ENCODE data around the gene CDC42EP2. TPM values are rescaled to one million over a fixed set of nuclear protein-coding genes. Genes with fewer than 3 reads are reported as not detected.

The CDC42EP2 gene
- total RNA-seq, 2 experiments from 2014 or later: 0.96 TPM; not detected in 1

DNA sequence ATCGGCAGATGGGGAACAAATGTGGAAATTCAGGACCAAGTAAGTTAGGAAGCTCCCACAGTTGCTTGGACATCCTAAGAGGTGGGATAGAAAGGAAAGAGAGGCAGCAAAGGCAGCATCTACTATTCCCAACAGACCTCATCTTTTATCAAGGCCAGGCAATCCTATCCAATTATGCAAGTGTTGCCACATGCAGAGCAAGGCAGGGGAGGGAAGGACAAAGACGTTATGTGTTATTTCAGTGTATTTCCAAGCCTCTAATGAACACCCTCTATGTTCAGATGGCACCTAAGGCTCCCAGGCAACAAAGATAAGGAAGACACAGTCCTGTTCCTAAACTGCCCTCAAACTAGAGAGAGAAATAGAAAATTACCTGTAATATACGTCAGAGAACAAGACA is 49.1 kb downstream of the CDC42EP2 start:
- H3K36me3 Mint-ChIP-seq (ENCODE audit: low read depth): no peaks in the 10 kb centered on the region
- H3K9me3 Mint-ChIP-seq: no peaks in the 10 kb centered on the region
- POLR2A ChIA-PET: interaction anchor here (0.7 kb wide), 1 partner anchor 136 kb away, joined by 3 read pairs; no protein-coding TSS in a partner anchor
- no peaks in the 10 kb centered on the region for H3K27me3 Mint-ChIP-seq
- H3K4me1 ChIP-seq (ENCODE audit: insufficient read depth, low read length): peaks cover 8% of the 10 kb centered on the region
- H3K9me3 ChIP-seq (ENCODE audit: control insufficient read depth in 1 of 2, insufficient read depth in 1 of 2, low read length in 2 of 2): no peaks in the 10 kb centered on the region
- H3K4me3 ChIP-seq (ENCODE audit: low read length): no peak overlapping the region
- H3K36me3 ChIP-seq (ENCODE audit: insufficient read depth, low read length): no peaks in the 10 kb centered on the region
- TF ChIP-seq, protein P1, sequence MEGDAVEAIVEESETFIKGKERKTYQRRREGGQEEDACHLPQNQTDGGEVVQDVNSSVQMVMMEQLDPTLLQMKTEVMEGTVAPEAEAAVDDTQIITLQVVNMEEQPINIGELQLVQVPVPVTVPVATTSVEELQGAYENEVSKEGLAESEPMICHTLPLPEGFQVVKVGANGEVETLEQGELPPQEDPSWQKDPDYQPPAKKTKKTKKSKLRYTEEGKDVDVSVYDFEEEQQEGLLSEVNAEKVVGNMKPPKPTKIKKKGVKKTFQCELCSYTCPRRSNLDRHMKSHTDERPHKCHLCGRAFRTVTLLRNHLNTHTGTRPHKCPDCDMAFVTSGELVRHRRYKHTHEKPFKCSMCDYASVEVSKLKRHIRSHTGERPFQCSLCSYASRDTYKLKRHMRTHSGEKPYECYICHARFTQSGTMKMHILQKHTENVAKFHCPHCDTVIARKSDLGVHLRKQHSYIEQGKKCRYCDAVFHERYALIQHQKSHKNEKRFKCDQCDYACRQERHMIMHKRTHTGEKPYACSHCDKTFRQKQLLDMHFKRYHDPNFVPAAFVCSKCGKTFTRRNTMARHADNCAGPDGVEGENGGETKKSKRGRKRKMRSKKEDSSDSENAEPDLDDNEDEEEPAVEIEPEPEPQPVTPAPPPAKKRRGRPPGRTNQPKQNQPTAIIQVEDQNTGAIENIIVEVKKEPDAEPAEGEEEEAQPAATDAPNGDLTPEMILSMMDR (IDR thresholded peaks at IDR 0.05): no peak
- no peak overlapping the region for H3K27ac ChIP-seq (ENCODE audit: low read depth in 1 of 2, low read length in 2 of 2)
- no peaks in the 10 kb centered on the region for H3K27me3 ChIP-seq (ENCODE audit: control insufficient read depth in 1 of 2, insufficient read depth in 2 of 2, low read length in 2 of 2)
- H3K4me1 Mint-ChIP-seq (ENCODE audit: low read depth): peaks cover 7% of the 10 kb centered on the region
- no peak overlapping the region for H3K4me3 Mint-ChIP-seq
- intact Hi-C loops (cut with DNase I, micrococcal nuclease): no loop called here
- no peak overlapping the region for H3K27ac Mint-ChIP-seq
- CTCF ChIA-PET: no interaction called here
- no peak for DNase-seq
- ATAC-seq (ENCODE audit: poor library complexity): no peak

DNA sequence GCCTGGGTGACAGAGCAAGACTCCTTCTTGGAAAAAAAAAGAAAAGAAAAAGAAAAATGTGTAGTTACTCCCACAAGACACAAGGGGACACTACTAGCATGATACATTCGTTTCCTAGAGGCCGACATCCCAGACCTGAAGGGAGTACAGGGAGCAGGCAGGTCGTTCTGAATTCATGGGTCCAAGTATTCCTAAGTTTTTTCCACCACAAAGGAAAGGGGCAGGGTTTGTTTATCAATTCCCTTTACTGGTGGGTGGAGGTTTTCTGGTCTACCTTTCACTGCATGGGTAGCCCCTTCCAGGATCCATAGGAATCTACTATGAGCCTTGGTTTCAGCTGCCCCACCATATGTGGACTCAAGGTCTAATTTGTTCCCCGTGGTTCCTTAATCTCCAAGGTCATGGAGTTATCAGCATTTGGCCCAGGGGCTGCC is 51.7 kb downstream of the CDC42EP2 start:
- H3K27me3 ChIP-seq (ENCODE audit: control insufficient read depth in 1 of 2, insufficient read depth in 2 of 2, low read length in 2 of 2): no peaks in the 10 kb centered on the region
- DNase-seq (peak in 4 of 14 experiments; percentile 49 to 78 (median 78)), ATAC-seq (ENCODE audit: poor library complexity) (peak; percentile 85)
- no peaks in the 10 kb centered on the region for H3K36me3 ChIP-seq (ENCODE audit: insufficient read depth, low read length)
- peaks cover 8% of the 10 kb centered on the region for H3K4me1 ChIP-seq (ENCODE audit: insufficient read depth, low read length)
- ChIA-PET POLR2A (no interaction called here), CTCF (interaction anchor here (1.0 kb wide), 1 partner anchor 14 kb away, joined by 3 read pairs; no protein-coding TSS in a partner anchor)
- no peaks in the 10 kb centered on the region for H3K9me3 ChIP-seq (ENCODE audit: control insufficient read depth in 1 of 2, insufficient read depth in 1 of 2, low read length in 2 of 2)
- no peak overlapping the region for H3K27ac Mint-ChIP-seq
- H3K4me3 Mint-ChIP-seq: no peak overlapping the region
- H3K4me1 Mint-ChIP-seq (ENCODE audit: low read depth): peaks cover 7% of the 10 kb centered on the region
- no peaks in the 10 kb centered on the region for H3K36me3 Mint-ChIP-seq (ENCODE audit: low read depth)
- intact Hi-C loops (cut with DNase I, micrococcal nuclease): loop anchor here (1.0 to 5.0 kb wide), 4 partner anchors 51 to 227 kb away; no protein-coding TSS in a partner anchor
- TF ChIP-seq, protein P1 (IDR thresholded peaks at IDR 0.05): peak; percentile 78
- no peaks in the 10 kb centered on the region for H3K27me3 Mint-ChIP-seq
- no peak overlapping the region for H3K4me3 ChIP-seq (ENCODE audit: low read length)
- no peaks in the 10 kb centered on the region for H3K9me3 Mint-ChIP-seq
- H3K27ac ChIP-seq (ENCODE audit: low read depth in 1 of 2, low read length in 2 of 2): no peak overlapping the region

DNA sequence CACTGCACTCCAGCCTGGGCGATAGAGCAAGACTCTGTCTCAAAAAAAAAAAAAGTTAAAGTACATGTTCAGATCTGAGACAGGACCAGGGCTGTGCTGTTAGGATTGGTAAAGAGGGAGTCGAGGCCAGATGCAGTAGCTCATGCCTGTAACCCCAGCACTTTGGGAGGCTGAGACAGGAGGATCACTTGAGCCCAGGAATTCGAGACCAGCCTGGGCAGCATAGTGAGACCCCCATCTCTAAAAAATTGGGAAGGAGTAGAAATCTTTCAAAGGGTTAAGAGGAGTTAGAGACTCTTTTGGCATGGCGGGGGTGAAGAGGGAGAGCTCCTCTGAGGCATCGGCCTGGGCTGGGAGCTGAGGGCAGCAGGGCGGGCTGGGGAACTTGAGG is 56.0 kb downstream of the CDC42EP2 start:
- no peaks in the 10 kb centered on the region for H3K9me3 ChIP-seq (ENCODE audit: control insufficient read depth in 1 of 2, insufficient read depth in 1 of 2, low read length in 2 of 2)
- H3K4me3 ChIP-seq (ENCODE audit: low read length): no peak overlapping the region
- H3K27ac ChIP-seq (ENCODE audit: low read depth in 1 of 2, low read length in 2 of 2): no peak overlapping the region
- peaks cover 5% of the 10 kb centered on the region for H3K4me1 ChIP-seq (ENCODE audit: insufficient read depth, low read length)
- no peak for ATAC-seq (ENCODE audit: poor library complexity)
- Mint-ChIP-seq H3K9me3 (no peaks in the 10 kb centered on the region), H3K27ac (no peak overlapping the region), H3K27me3 (no peaks in the 10 kb centered on the region), H3K4me1 (ENCODE audit: low read depth) (peaks cover 4% of the 10 kb centered on the region), H3K36me3 (ENCODE audit: low read depth) (no peaks in the 10 kb centered on the region), H3K4me3 (no peak overlapping the region)
- POLR2A ChIA-PET: interaction anchor here (0.8 to 1.8 kb wide), 5 partner anchors 17 to 139 kb away, joined by 3 to 5 read pairs (median 3); no protein-coding TSS in a partner anchor
- CTCF ChIA-PET: no interaction called here
- intact Hi-C loops (cut with DNase I, micrococcal nuclease): no loop called here
- peaks cover 2% of the 10 kb centered on the region for H3K36me3 ChIP-seq (ENCODE audit: insufficient read depth, low read length)
- no peaks in the 10 kb centered on the region for H3K27me3 ChIP-seq (ENCODE audit: control insufficient read depth in 1 of 2, insufficient read depth in 2 of 2, low read length in 2 of 2)
- DNase-seq: no peak
- TF ChIP-seq, protein P1 (IDR thresholded peaks at IDR 0.05): no peak

Other genes with a start within 250 kb of the CDC42EP2 start
- under 1 TPM; 0.77 to 0.84 TPM for gene CDCA5, start 230.8 kb upstream of the CDC42EP2 start, total RNA-seq
- gene ZFPL1, start 230.6 kb upstream of the CDC42EP2 start, total RNA-seq: 10 to 100 TPM; 46.2 to 47.7 TPM
- 100 to 1,000 TPM; 243 to 246 TPM for gene VPS51, start 218.7 kb upstream of the CDC42EP2 start, total RNA-seq
- gene TM7SF2, start 203.0 kb upstream of the CDC42EP2 start, total RNA-seq: 10 to 100 TPM; 20.0 to 20.4 TPM
- gene ZNHIT2, start 197.2 kb upstream of the CDC42EP2 start, total RNA-seq: 1 to 10 TPM; 9.0 to 9.5 TPM
- 1,000 to 10,000 TPM; 1,937 to 1,976 TPM for gene FAU, start 192.7 kb upstream of the CDC42EP2 start, total RNA-seq
- gene MRPL49, start 192.5 kb upstream of the CDC42EP2 start, total RNA-seq: 10 to 100 TPM; 53.0 to 53.3 TPM
- 10 to 100 TPM; 89.1 to 96.8 TPM for gene SYVN1, start 180.3 kb upstream of the CDC42EP2 start, total RNA-seq
- gene SPDYC, start 144.6 kb upstream of the CDC42EP2 start, total RNA-seq: not detected
- 10 to 100 TPM; 80.3 to 83.2 TPM for gene CAPN1, start 132.9 kb upstream of the CDC42EP2 start, total RNA-seq
- gene POLA2, start 52.9 kb upstream of the CDC42EP2 start, total RNA-seq: 10 to 100 TPM in 1 of 2 experiments, 1 to 10 TPM in 1; 9.6 to 10.6 TPM
- gene DPF2, start 19.0 kb downstream of the CDC42EP2 start, total RNA-seq: 10 to 100 TPM; 50.3 to 60.1 TPM
- under 1 TPM; 0.73 to 0.85 TPM for gene TIGD3, start 39.9 kb downstream of the CDC42EP2 start, total RNA-seq
- 10 to 100 TPM; 40.0 to 40.8 TPM for gene SLC25A45, start 67.8 kb downstream of the CDC42EP2 start, total RNA-seq
- 10 to 100 TPM; 19.4 to 25.3 TPM for gene FRMD8, start 71.8 kb downstream of the CDC42EP2 start, total RNA-seq
- gene NEAT1, start 107.9 kb downstream of the CDC42EP2 start, total RNA-seq: 100 to 1,000 TPM; 221 to 223 TPM
- over 10,000 TPM; 31,509 to 32,316 TPM for gene MALAT1, start 184.2 kb downstream of the CDC42EP2 start, total RNA-seq
- gene SCYL1, start 210.2 kb downstream of the CDC42EP2 start, total RNA-seq: 10 to 100 TPM; 57.4 to 60.7 TPM
- gene LTBP3, start 243.5 kb downstream of the CDC42EP2 start, total RNA-seq: 100 to 1,000 TPM; 236 to 238 TPM

Data from CD4-positive, alpha-beta T cell (primary cell).